HG02642 (cell line): ENCODE data around the gene JARID2.
"Not testable (repeated sequence)": the region's sequence is repeated elsewhere in the genome, so short reads cannot be mapped to it uniquely, and the experiment has no call there.

ENCODE experiments used
- ATAC-seq: cut with Tn5 transposase; IDR thresholded peaks from one replicate; pipeline ENCODE4 v1.9.1; 2021; ENCODE audit warnings: mild to moderate bottlenecking; ENCODE audit not compliant: unreplicated experiment, poor library complexity

The JARID2 gene

DNA sequence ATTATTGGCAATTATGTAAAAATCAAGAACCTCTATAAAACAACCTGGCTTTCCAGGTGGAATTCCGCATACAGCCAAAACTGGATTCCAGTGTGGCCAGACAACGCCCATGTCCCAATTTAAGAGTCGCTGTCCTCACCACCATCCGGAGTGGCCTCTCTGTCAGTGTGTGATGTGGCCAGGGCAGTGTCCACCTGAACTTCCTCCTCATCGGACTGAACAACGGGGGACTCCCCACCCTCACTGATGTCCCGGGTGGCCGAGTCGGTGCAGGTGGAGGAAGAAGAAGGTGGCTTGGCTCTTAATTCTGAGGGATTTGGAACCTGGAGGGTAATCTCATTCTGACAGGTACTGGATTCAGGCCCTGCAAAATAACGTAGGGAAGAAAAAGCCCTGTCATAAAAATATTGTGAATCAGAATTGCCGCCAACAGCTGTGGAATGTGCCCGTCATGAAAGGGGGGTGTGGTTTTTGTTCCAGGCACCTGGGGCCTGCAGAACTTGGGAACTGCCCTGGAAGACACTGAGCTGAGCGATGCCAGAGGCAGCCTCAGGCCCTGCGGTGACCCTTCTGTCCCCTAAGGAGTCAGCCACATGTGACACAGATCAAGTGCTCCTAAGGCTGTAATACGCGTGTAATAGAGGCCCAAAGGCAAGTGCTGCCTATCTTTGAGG lies 277.1 kb downstream of the JARID2 start:
- ATAC-seq, result no peak

DNA sequence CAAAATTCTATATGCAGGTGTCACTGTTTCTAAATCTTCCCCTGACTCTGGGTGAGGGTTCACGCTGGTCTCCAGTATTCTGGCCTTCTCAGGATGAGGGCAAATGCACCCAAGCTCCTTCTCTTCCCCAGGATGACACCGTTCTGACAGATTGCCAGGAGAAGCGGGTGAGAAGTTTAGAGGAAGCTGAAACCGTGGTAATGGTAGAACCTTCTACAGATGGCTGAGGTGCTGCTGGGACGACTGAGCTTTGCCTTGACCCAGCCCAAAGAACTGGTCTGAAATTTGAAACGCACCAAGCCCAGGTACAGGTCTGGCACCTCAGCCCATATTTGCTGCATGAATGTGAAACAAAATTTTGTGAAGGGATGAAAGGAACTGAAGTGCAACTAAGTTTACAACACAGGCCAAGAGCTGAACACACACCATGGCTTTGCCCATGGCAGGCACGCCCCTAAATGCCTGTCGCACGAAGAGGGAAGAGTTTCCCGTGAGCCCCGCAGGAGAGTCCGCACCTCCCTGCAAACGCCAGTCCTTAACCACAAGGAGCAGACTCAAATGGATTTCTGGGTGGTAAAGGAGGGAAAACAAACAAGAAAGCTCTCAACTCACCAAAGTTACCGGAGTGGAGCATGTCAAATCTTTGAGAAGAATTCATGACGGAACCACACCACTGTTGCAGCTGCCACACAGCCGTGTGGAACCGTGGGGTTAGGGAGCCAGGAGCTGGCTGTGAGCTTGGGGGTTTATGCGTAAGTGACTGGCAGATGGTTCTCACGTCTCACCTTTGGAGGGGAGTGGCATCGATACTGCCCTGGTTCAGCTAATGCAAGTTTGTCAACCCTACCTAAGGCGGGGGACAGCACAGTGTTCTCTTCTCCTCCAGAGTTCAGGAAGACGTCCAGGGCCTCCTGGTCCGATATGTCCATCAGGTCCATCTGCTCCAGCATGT lies 278.1 kb downstream of the JARID2 start:
- ATAC-seq, result no peak

DNA sequence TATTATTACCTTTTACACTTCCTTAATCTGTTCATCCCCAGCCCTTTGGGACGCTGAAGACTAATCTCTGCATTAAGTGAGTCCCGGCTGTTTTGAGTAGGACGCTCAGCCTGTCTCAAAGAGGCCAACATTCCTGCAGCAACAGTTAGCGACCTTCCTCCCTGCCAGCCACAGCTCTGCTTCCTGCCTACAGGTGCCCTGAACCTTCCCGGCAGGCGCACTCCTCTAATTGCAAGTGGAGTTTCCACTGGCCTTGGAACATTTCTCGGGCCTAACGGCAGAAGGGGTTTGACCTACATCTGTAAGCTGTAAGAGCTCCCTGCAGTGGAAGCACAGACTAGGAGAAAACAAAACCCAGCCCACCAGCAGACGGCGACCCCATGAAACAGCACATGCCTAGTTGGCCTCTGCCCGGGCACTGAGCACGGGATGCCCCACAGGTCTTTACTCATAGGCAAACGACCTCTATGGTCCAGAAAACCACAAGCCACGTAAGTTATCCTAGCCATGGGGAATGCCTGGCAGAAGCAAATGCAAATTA lies 279.1 kb downstream of the JARID2 start:
- no peak for ATAC-seq

DNA sequence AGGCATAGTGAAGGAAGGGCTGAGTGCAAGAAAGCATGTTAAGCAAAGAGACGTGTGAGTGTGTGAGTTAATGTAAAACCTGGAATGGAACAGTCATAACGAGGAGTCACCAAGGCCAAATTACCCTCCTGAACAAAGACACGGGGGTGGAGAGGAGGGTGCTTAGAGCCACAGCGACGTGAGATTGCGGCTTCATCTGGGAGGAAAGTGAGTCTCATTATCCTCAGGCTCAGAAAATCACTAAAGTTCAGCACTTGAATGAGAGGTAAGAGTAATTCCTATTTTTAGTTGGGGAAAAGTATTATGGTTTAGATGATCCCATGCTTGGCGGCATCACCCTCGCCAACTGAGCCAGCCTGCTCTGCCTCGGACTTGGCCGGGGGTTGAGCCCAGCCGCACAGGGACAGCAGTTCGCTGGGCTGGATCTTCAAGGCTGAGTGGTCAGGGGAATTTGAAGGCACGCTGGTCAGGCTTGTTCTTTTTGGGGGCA lies 280.4 kb downstream of the JARID2 start:
- no peak for ATAC-seq

DNA sequence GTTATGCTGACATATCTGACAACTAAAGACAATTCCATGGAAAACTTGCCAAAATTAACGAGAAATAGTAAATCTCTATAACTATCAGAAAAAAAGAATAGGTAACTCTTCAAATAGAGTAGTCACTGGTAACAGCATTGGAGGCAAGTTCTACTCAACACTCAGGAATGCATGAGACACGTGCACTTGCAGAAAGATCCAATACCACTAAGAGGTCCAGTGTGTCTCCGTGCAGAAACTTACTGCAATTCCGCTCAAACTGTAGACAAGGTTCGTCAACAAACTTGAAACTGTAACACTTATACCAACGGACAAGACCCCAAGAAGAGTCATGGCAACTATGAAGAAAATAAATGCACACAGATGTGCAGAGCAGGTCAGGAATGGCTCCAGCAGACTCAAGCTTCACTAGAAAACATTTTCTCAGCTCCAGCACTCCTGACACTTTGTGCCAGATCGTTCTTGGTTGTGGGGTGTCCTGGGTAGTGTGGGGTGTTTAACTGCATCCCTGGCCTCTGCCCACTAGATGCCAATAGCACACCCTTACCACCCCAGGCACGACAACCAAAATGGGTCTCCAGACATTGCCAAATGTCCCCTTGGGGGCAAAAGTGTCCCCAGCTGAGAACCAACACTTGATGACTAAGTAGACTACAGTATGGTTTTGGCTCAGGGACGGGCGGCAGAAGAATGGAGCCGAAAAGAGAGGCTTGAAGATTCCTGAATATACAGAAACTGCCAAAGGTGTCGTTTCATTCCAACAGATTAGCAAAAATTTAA lies 282.2 kb downstream of the JARID2 start:
- ATAC-seq, result no peak

DNA sequence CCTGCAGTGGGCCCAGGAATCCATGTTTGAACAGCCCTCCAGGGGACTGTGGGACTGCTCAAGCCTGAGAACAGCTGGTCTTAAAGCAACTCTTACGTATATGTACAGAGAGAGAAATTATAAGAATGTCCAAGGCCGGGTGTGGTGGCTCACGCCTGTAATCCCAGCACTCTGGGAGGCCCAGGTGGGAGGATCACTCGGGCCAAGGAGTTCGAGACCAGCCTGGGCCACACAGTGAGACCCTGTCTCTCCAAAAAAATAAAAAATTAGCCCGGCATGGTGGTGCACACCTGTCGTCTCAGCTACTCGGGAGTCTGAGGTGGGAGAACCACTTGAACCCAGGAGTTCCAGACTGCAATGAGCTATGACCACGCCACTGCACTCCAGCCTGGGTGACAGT lies 283.0 kb downstream of the JARID2 start:
- ATAC-seq, result no peak

DNA sequence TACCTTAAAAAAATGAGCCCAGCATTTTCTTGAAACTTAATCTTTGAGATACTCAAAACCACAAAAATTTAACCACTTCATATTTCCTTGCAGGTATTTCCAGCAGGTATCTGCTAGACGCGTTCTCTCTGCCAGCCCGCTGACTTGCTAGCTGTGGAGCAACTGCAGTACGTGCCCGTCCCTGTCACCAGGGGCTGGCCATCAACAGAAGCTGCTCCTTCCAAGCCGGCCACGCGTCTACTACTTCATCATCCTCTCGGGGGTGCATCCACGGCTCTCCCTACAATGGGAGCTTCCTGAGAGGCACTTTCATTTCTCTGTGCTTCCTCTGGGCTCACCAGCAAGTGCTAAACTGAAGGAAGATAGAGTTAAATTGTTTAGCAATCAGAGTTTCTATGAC lies 284.5 kb downstream of the JARID2 start:
- ATAC-seq, result no peak

DNA sequence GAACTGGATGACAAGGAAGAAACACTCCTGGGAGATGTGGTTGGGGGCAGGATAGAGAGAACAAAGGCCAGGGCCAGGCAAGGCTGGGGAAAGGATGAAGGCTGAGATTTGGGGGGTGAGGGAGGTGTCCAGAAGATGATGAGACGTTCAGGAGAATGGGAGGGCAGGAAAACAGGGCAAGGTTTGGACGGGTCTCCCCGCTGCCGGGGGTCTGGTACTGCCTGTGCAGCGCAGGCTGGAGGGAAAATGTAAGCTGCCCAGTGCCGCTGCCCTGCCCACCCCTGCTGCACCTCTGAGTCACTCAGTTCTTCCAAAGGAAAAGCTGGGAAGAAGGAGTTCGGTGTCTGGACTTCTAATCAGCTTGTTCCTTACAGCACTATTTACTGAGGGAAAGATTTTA lies 286.1 kb downstream of the JARID2 start:
- no peak for ATAC-seq

DNA sequence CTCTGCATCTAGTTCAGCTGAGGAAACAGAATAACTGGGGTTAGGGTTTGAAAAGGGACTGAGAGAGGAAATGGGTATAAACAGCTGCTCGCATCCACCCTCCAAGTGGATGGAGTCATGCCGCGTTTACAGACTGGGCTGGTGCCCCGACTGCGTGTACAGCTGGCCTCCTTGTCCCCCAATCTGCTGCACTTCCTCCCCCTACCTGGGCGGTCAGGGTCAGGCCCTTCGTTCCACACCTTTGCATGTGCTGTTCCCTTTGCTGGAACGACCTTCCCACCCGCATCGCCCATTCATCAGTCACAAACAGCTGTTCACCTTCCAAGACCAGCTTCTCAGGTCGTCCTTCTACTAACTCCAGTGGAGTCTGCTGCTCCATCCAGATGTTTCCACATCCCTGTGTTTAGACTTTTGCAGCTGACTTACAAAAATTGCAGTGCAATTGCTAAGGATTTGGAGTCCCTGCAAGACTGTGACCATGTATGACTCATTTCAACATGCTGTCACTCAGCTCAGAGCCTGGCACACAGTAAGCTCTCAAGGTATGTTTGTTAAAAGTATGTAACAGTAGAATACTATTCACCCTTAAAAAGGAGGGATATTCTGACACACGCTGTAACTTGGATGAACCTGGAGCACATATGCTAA lies 287.6 kb downstream of the JARID2 start:
- no peak for ATAC-seq

DNA sequence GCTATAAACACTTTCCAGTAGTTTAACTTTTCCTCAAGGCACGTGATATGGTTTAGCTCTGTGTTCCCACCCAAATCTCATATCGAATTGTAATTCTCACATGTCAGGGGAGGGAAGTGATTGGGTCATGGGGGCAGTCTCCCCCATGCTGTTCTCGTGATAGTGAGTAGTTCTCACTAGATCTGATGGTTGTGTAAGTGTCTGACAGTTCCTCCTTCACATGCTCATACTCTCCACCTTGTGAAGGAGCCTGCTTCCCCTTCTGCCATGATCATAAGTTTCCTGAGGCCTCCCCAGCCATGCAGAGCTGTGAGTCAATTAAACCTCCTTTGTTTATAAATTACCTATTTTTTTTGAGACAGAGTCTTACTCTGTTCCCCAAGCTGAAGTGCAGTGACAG lies 289.1 kb downstream of the JARID2 start:
- ATAC-seq, result no peak

DNA sequence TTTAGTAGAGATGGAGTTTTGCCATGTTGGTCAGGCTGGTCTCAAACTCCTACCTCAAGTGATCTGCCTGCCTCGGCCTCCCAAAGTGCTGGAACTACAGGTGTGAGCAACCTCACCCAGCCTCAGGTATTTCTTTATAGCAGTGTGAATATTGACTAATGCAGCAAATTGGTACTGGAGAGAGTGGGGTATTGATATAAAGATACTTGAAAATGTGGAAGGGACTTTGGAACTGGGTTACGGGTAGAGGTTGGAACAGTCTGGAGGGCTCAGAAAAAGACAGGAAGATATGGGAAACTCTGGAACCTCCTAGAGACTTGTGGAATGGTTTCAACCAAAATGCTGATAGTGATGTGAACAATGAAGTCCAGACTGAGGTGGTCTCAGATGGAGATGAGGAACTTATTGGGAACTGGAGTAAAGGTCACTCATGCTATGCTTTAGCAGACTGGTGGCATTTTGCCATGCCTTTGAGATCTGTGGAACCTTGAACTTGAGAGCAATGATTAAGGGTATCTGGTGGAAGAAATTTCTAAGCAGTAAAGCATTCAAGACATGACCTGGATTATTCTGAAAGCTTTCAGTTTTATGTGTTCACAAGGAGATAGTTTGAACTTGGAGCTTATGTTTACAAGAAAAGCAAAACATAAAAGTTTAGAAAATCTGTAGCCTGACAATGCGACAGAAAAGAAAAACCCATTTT lies 289.8 kb downstream of the JARID2 start:
- ATAC-seq, result no peak

DNA sequence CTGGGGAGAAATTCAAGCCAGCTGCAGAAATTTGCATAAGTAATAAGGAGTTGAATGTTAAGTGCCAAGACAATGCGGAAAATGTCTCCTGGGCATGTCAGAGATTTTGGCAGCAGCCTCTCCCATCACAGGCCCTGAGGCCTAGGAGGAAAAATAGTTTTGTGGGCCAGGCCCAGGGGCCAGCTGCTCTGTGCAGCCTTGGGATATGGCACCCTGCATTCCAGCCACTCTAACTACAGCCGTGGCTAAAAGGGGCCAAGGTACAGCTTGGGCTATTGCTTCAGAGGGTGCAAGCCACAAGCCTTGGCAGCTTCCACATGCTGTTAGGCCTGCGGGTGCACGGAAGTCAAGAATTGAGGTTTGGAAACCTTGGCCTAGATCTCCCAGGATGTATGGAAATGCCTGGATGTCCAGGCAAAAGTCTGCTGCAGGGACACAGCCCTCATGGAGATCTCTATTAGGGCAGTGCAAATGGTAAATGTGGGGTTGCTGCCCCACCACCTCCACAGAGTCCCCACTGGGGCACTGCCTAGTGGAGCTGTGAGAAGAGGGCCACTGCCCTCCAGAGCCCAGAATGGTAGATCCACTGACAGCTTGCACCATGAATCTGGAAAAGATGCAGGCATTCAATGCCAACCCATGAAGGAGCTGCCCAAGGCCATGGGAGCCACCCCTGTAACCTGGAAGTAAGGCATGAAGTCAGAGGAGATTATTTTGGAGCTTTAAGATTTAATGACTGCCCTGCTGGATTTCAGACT lies 290.5 kb downstream of the JARID2 start:
- no peak for ATAC-seq

DNA sequence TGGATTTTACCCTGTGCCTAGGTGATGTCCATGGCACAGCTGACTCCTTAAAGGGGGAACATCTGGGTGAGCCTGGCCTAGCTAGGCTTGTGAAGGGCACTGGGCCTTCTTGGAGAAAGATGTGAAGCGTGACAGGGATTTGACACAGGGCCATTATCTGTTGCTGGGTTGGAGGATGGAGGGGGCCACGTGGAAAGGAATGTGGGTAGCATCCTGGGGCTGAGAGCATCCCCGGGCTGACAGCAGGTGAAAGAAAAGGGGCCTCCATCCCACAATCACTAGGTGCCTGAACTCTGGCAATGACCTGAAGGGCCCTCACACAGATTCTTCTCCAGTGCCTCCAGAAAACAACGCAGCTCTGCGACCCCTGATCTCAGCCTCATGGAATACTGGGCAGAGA lies 292.2 kb downstream of the JARID2 start:
- ATAC-seq, result no peak

DNA sequence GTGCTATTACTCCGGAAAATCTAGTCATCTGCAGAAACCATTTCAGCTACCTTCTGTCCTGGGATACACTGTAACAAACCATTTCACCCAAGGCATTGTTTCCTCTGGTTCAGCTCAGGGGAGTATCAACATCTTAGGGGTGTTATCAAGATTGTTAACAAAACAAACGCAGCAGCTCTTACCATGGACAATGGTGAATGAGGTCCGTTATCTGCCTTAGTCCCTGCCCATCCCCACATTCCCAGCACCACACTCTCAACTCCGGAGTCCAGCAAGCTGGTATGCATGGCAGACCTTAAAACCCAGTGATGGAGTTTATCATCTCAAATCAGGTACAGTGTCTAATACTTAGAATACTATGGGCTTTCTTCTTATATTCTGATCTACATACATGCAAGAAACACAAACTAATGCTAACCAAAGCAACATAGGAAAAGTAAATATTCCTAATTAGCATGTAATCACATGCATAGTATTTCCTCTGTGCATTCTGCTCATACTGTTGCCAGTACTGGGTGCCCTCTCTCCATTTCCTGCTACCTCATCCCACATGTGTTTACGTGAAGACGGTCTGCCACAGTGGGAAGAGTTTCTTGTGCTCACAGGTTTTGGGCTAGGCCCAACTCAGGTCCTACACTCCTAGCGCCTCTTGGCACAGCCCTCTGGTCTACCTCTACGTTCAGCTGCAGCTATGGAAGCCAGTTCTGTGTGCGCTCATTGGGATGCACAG lies 293.1 kb downstream of the JARID2 start:
- ATAC-seq, result no peak

DNA sequence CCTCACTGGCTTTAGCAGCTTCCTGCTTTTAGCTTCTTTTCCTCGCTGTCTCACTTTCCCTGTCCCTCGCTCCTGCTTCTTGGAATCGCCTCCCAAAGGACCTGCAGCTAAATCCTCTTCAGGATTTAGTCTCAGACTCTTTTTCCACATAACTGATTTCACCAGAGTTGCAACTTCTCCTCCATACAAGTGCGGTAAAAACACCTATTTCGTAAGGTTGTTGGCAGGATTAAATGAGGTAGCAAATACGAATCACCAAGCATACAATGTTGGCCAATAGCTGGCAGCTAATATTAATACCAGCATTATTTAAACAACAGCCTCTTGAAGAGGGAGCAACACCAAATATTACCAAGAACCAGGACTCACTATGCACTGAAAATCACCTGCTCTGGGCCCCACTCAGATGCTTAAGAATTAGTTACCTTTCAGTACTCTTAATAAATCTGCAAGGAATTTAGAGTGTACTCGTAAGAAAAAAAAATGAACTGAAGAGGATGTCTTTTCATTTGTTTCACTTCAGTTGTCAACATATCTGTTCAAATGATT lies 293.9 kb downstream of the JARID2 start:
- ATAC-seq, result no peak

DNA sequence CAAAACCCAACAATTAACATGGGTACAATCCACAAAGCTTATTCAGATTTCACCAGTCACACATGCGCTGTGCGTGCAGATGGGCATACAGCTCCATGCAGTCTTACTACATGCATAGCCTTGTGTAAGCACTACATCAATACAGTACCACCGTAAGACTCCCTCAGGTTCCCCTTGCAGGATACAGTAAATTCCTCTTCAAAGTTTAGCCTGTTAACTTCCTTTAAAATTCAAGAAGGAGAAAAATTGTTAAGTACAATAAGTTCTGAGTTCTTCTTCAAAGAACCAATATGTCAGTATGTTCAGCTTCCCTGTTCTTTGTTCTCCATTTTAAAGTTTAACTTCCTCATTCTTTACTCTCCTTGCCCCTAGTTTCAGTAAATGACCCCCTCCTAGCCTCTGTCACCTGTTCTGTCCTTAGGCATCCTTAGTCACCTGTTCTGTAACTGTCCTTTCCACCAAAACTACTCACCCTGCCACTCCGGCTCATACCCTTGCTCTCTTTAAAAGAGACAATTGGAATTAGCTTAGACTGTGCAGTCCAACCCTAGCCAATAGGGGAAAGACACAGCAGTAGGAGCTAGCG lies 297.6 kb downstream of the JARID2 start:
- ATAC-seq, result not testable (repeated sequence)

DNA sequence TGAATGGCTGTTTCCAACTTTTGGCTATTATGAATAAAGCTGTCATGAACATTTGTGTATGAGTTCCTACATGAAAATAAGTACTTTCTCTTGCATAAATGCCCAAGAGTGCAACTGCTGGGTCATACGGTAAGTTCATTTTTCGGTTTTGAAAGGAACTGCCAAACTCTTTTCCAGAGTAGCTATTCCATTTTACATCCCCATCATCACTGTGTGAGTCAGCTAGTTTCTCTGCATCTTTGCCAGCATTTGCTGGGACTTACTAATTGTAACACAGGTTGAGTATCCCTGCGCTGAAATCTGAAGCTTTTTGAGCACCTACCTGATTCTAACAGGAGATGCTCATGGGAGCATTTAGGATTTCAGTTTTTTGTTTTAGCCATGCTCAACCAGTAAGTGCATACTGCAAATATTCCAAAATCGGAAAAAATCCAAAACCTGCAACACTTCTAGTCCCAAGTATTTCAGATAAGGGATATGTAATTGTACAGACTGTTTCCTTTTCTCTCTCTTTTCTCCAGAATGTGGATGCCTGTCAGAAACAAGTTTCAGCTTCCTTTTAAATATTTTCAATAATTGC lies 298.5 kb downstream of the JARID2 start:
- no peak for ATAC-seq
